Raji (cell line): ENCODE measurements around the gene KLHL29.

Source experiments
- POLR2A ChIP-seq: IDR thresholded peaks from 2 replicates; pipeline ENCODE4 v1.6.1; 2011; ENCODE audit warnings: low read depth, low read length, control low read depth; ENCODE audit not compliant: insufficient read depth

KLHL29 gene

GRCh38 chr2:23588106-23588505 is 203.1 kb downstream of the KLHL29 start:
- TF ChIP-seq POLR2A, result no peak

GRCh38 chr2:23588508-23589201 is 203.7 kb downstream of the KLHL29 start:
- TF ChIP-seq POLR2A, result no peak

- TF ChIP-seq POLR2A, result no peak
Observed at GRCh38 chr2:23589220-23589647, 204.3 kb downstream of the KLHL29 start.

GRCh38 chr2:23589739-23590138 is 204.8 kb downstream of the KLHL29 start:
- no peak for TF ChIP-seq POLR2A

GRCh38 chr2:23590241-23590869 is 205.4 kb downstream of the KLHL29 start:
- TF ChIP-seq POLR2A, result no peak

- no peak for TF ChIP-seq POLR2A
Observed at GRCh38 chr2:23591111-23591510, 206.1 kb downstream of the KLHL29 start.

- TF ChIP-seq POLR2A, result no peak
Observed at GRCh38 chr2:23592061-23592685, 207.2 kb downstream of the KLHL29 start.

- no peak for TF ChIP-seq POLR2A
Observed at GRCh38 chr2:23592898-23593751, 208.1 kb downstream of the KLHL29 start.

- no peak for TF ChIP-seq POLR2A
Observed at GRCh38 chr2:23593752-23594459, 208.9 kb downstream of the KLHL29 start.

- no peak for TF ChIP-seq POLR2A
Observed at GRCh38 chr2:23594460-23594825, 209.5 kb downstream of the KLHL29 start.

- TF ChIP-seq POLR2A, result no peak
Observed at GRCh38 chr2:23595021-23595420, 210.0 kb downstream of the KLHL29 start.

GRCh38 chr2:23595601-23596251 is 210.7 kb downstream of the KLHL29 start:
- TF ChIP-seq POLR2A, result no peak

- no peak for TF ChIP-seq POLR2A
Observed at GRCh38 chr2:23596316-23596885, 211.4 kb downstream of the KLHL29 start.

- no peak for TF ChIP-seq POLR2A
Observed at GRCh38 chr2:23597687-23598086, 212.7 kb downstream of the KLHL29 start.

GRCh38 chr2:23599006-23599405 is 214.0 kb downstream of the KLHL29 start:
- no peak for TF ChIP-seq POLR2A

- no peak for TF ChIP-seq POLR2A
Observed at GRCh38 chr2:23599667-23600066, 214.7 kb downstream of the KLHL29 start.
